Measurements from ENCODE around the gene VPS39.

DNA sequence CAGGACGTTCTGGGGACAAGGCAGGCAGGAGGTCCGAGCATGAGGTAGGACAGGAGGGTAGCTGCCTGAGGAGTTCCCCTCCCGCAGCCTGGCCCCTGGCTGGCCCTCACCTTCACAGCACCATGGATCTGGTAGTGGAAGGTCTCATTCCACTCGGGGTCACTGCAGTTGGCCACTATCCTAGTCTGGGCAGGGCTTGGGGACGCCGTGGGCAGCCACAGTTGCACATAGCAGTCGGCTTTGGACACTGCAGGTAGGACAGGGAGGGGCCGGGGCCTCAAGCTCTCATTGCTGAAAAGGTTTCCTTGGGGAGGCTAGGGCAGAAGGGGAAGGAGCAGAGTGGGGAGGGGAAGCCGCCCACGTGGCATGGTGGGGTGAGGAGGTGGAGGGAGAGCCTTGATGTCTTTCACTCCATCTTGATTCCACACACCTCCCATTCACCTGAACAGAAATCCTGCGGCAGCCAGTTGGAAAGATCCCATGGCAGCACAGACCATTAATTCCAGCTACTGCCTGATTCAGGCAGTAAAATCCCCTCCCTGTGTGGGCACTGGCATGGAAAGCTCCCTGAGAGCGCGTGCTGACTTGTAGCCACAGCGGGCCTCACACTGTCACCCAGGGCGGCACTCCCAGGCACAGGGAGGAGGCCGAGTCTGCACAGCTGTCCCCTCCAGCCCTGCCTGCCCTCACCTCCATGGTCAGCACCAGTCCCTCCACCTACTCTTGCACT is 53.7 kb downstream of the VPS39 start:
- TF ChIP-seq GATA2 (IDR thresholded peaks at IDR 0.05; ENCODE audit: low read depth, low read length) (no peak), GATA3 (IDR thresholded peaks at IDR 0.05; ENCODE audit: low read depth, low read length) (no peak)
